Measurements from ENCODE around the gene CCNC. TPM values are rescaled to one million over a fixed set of nuclear protein-coding genes. Genes with fewer than 3 reads are reported as not detected.

Gene CCNC
- total and polyA plus RNA-seq, 2 of the 13 experiments (the other 11 are each of a cell fraction or from before 2014, with no cell fraction given), result 69.6 to 141 TPM

DNA sequence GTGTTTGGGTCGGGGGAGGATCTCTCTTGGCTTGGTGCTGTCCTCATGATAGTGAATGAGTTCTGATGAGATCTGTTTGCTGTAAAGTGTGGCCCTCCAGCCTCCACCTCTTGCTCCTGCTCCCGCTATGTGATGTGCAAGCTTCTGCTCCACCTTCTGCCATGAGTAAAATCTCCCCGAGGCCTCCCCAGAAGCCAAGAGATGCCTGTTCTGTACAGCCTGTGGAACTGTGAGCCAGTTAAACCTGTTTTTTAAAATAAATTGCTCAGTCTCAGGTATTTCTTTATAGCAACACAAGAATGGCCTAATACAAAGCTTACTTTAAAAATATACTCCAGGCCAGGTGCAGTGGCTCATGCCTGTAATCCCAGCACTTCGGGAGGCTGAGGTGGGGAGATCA lies 11.3 kb upstream of the CCNC start:
- 15% methylated on average over 4 of the region's 4 CpGs for WGBS (ENCODE audit: low lambda C conversion rate)
- no peak overlapping the region for H3K9ac ChIP-seq (ENCODE audit: insufficient read depth, low read depth, low read length)
- POLR2A ChIA-PET, result interaction anchor here (0.9 kb wide), 1 partner anchor 11 kb away, joined by 4 read pairs; the partner anchor contains the start of gene CCNC

More for the DNA sequence above, 11.3 kb upstream of the CCNC start:
- H2AFZ ChIP-seq (ENCODE audit: low read length), result no peak overlapping the region
- DNase-seq (ENCODE audit: low spot score), result no peak
- no peaks in the 10 kb centered on the region for H3K36me3 ChIP-seq (replicated peaks in 1 of 2; ENCODE audit: control insufficient read depth in 1 of 2, insufficient read depth in 2 of 2, low read length in 2 of 2)
- no peak for ATAC-seq
- H3K4me1 ChIP-seq (ENCODE audit: insufficient read depth, low read length), result no peaks in the 10 kb centered on the region
- intact Hi-C loops (cut with micrococcal nuclease; ENCODE audit: unreplicated experiment), result no loop called here
- H3K4me3 ChIP-seq (replicated peaks in 1 of 3; ENCODE audit: insufficient read depth in 1 of 3, low read depth in 2 of 3, low read length in 3 of 3), result no peak overlapping the region
- FAIRE-seq, result no peak
- no peak overlapping the region for H3K4me2 ChIP-seq (ENCODE audit: low read depth, low read length)
- no peaks in the 10 kb centered on the region for H3K79me2 ChIP-seq (ENCODE audit: insufficient read depth, low read length)
- in situ Hi-C loops (cut with HindIII; ENCODE audit: extremely low pct_ligation_motif_present, low pct_unique_long_range_greater_than_20kb), result loop anchor here (5.0 to 10.0 kb wide), 2 partner anchors 168 to 245 kb away; no protein-coding TSS in a partner anchor
- H3K27ac ChIP-seq (ENCODE audit: extremely low read length, insufficient read depth, low read length), result no peak overlapping the region
- no peaks in the 10 kb centered on the region for H4K20me1 ChIP-seq (ENCODE audit: insufficient read depth, low read length)
- TF ChIP-seq, protein P1, sequence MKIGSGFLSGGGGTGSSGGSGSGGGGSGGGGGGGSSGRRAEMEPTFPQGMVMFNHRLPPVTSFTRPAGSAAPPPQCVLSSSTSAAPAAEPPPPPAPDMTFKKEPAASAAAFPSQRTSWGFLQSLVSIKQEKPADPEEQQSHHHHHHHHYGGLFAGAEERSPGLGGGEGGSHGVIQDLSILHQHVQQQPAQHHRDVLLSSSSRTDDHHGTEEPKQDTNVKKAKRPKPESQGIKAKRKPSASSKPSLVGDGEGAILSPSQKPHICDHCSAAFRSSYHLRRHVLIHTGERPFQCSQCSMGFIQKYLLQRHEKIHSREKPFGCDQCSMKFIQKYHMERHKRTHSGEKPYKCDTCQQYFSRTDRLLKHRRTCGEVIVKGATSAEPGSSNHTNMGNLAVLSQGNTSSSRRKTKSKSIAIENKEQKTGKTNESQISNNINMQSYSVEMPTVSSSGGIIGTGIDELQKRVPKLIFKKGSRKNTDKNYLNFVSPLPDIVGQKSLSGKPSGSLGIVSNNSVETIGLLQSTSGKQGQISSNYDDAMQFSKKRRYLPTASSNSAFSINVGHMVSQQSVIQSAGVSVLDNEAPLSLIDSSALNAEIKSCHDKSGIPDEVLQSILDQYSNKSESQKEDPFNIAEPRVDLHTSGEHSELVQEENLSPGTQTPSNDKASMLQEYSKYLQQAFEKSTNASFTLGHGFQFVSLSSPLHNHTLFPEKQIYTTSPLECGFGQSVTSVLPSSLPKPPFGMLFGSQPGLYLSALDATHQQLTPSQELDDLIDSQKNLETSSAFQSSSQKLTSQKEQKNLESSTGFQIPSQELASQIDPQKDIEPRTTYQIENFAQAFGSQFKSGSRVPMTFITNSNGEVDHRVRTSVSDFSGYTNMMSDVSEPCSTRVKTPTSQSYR (CRISPR knock-in tag; IDR thresholded peaks at IDR 0.05; ENCODE audit: borderline replicate concordance), result no peak
- TF ChIP-seq, protein P2, sequence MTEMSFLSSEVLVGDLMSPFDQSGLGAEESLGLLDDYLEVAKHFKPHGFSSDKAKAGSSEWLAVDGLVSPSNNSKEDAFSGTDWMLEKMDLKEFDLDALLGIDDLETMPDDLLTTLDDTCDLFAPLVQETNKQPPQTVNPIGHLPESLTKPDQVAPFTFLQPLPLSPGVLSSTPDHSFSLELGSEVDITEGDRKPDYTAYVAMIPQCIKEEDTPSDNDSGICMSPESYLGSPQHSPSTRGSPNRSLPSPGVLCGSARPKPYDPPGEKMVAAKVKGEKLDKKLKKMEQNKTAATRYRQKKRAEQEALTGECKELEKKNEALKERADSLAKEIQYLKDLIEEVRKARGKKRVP (CRISPR knock-in tag; IDR thresholded peaks at IDR 0.05), result no peak
- TF ChIP-seq ZNF496 (CRISPR knock-in tag; IDR thresholded peaks at IDR 0.05; ENCODE audit: insufficient replicate concordance), result no peak
- TF ChIP-seq SNRNP70 (IDR thresholded peaks at IDR 0.05; ENCODE audit: low read depth, low read length), result no peak
- TF ChIP-seq, protein P3, sequence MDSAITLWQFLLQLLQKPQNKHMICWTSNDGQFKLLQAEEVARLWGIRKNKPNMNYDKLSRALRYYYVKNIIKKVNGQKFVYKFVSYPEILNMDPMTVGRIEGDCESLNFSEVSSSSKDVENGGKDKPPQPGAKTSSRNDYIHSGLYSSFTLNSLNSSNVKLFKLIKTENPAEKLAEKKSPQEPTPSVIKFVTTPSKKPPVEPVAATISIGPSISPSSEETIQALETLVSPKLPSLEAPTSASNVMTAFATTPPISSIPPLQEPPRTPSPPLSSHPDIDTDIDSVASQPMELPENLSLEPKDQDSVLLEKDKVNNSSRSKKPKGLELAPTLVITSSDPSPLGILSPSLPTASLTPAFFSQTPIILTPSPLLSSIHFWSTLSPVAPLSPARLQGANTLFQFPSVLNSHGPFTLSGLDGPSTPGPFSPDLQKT (CRISPR knock-in tag; IDR thresholded peaks at IDR 0.05; ENCODE audit: borderline replicate concordance), result no peak
- H3K27me3 ChIP-seq (ENCODE audit: control insufficient read depth in 1 of 2, insufficient read depth in 2 of 2, low read length in 2 of 2), result no peaks in the 10 kb centered on the region
- BruUV-seq (replicated peaks), result no TSS peak
- H3K9me3 ChIP-seq (ENCODE audit: low read length), result no peaks in the 10 kb centered on the region
- CTCF ChIA-PET (ENCODE audit: low intra/inter-chr PET ratio, low total read pairs), result no interaction called here
